ENCODE measurements around the gene MYO5B.
"Not testable (repeated sequence)": the region's sequence is repeated elsewhere in the genome, so short reads cannot be mapped to it uniquely, and the experiment has no call there.

Gene MYO5B

DNA sequence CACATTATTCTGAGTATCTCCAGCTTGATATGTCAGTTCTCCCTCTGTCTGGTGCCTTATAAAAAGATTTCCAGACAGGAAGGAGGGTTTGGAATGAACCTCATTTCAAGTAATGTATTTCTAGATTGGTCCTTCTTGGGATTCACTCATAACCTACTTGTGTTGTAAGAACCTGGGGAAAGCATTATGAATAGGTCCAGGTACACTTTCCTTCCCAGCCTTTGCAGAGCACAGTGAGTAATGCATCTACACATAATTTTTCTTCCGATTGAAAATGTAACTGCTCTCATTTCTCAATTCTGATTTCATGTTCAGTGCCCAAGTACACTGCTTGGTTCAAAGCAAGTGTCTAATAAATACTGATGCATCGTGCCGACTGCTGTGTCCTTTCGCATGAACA, 356.6 kb downstream of the MYO5B start:
- DNase-seq (ENCODE audit: low spot score) (no peak), FAIRE-seq (no peak)

- DNase-seq (ENCODE audit: low spot score) = no peak
- FAIRE-seq = no peak
Measured at GRCh38 chr18:49837889-49838288, 357.1 kb downstream of the MYO5B start.

DNA sequence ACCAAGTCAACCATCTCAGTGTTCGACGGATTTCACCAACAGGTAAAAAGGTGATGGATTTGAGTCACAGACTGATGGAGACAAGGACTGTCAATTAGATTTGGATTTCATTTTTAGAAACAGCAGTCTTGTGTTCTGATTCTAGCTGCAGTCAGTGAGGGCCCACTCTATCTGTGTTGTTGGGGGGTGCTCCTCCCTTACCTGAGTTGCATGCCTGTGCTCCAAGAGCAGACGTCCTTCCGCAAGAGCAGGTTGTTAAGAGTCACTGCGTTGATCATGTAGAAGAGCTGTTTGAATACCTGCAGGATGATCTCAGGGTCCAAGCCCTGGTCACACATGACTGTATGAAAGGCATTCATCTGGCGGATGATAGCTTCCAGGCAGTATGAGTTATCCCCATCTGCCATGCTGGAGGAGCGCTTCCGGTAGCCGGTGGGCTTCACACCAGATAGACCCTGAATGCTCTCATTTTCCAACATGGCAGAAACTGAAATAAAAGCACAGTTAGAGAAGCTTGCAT, 357.6 kb downstream of the MYO5B start:
- DNase-seq (ENCODE audit: low spot score); FAIRE-seq: not testable (repeated sequence)

DNA sequence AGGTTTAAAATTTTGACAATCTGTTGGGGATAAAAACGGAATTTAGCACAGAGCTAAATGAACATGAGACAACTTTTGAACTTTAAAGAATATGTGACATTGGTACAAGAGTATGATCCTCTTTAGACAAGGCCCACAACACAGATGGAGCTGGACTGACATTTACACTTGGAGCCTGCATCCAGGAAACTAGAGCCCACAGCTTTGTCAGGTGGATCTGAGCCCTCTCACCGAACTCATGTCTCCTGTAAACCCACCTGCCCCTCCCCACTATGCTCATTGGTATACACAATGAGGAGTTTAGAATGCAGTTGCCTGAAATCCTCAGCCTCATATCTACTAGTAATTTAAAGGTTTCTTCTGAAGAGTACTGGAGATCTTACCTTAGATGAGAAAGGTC, 359.5 kb downstream of the MYO5B start:
- no peak for FAIRE-seq
- DNase-seq (ENCODE audit: low spot score) = no peak

DNA sequence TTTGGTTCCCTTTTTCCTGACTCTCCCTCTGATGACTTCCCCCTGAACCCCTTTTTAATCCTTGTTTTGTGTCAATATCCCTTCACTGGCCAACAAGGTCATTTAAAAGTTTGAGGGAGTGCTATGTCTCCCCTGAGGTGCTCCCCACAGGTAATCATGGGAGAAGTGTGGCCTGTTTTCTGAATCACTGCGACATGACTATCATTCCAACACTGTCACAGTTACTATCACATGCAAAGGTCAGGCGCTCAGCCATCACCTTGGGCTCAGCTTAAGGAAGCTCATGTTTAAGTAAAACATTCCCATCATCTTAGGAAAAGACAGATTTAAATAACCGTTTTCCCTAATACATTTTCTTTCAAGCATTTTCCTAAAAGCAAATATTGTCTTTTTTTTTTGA, 360.7 kb downstream of the MYO5B start:
- DNase-seq (ENCODE audit: low spot score) = no peak
- no peak for FAIRE-seq

DNA sequence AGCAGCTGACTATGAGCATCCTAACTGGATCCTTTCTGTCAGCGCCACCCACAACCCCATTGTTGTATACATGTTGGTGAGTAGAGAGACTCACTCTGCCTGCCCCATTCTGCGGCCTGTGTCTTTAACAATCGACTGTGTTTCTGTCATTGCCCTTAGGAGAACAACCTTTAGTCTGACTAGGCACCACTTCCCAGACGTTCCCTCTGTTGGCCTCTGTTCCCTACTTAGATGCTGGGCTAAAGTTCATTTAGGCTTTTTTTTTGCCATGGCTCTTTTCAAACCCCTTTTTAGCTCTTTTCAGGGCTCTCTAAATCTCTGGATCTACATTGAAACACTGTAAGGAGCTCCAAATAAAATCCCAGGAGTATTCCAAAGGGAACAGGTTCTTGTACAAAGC, 361.1 kb downstream of the MYO5B start:
- no peak for DNase-seq (ENCODE audit: low spot score)
- FAIRE-seq = no peak

- FAIRE-seq (no peak), DNase-seq (ENCODE audit: low spot score) (no peak)
Measured at GRCh38 chr18:49832221-49832647, 362.7 kb downstream of the MYO5B start.

DNA sequence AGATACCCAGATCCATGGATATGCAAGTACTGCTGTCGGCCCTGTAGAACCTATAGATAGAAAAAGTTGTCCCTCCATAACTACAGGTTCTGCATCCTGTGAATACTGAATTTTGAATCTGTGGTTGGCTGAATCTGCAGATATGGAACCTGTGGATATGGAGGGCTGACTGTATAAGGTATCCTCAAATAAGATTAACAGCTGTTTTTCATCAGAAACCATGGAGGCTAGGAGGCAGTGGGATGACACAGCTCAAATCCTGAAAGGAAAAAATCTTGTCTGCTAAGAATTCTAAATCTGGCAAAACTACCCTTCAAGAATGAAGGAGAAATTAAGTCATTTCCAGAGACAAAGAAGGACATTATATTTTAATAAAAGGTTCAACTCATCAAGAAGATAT, 367.0 kb downstream of the MYO5B start:
- DNase-seq (ENCODE audit: low spot score) (no peak), FAIRE-seq (no peak)

DNA sequence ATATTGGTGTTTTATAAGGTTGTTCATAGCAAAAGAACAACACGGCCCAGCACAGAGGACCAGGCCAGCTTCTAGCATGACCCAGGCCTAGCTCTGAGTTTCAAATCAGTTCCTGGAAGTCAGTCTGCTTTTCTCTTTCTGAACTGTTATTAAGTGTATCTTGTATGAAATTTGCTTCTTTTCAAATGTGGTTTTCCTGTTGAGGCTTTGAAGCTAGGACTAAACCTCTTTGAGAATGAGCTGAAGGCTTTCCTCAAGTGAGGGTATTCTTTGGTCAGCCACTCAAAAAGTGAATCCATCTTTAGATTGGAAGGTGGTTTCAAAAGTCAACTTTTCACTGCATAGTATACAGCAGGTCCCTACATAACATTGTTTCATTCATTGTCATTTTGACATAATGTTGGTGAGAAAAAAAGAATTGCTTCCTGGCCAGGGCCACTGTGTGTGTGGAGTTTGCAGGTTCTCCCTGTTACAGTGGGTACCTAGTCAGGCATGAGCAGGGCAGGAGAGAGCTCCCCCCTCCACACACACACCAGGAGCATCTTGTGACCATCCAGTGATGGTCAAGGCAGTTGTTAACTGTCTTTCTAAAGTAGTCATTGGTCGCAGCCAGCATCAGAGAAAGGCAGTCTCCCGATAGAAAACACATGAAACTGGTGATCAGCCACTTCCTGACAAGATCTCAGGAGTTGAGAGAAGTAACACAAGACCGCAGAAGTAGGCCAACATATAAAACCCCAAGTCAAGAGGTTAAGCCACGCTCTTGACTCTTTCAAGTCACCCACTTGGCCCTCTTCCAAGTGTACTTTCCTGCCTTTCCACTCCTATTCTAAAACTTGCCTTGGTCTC, 374.9 kb downstream of the MYO5B start:
- no peak for FAIRE-seq
- no peak for DNase-seq (ENCODE audit: low spot score)

- FAIRE-seq (no peak), DNase-seq (ENCODE audit: low spot score) (no peak)
Measured at GRCh38 chr18:49819071-49819662, 375.8 kb downstream of the MYO5B start.

DNA sequence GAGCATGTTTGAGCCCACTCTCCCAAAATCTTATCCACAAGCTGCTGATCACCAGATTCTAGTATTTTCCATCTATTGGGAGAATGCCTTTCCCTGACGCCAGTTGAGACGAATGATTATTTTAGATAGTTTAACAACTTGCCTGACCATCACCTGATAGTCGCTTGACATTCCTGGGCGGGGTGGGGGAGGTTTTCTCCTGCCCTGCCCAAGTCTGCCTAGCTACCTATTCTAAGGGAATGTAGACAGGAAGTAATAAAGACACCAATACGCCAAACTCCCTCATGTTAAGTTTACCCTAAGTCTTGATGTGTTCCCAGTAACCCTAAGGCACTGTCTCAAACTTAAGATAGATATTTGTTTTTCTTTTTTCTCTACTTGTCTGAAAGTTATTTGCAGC, 377.0 kb downstream of the MYO5B start:
- DNase-seq (ENCODE audit: low spot score) = no peak
- no peak for FAIRE-seq

- FAIRE-seq (no peak), DNase-seq (ENCODE audit: low spot score) (no peak)
Measured at GRCh38 chr18:49815927-49816326, 379.0 kb downstream of the MYO5B start.

- peak; percentile 12 for DNase-seq (ENCODE audit: low spot score)
- FAIRE-seq = no peak
Measured at GRCh38 chr18:49814147-49814499, 380.8 kb downstream of the MYO5B start.

DNA sequence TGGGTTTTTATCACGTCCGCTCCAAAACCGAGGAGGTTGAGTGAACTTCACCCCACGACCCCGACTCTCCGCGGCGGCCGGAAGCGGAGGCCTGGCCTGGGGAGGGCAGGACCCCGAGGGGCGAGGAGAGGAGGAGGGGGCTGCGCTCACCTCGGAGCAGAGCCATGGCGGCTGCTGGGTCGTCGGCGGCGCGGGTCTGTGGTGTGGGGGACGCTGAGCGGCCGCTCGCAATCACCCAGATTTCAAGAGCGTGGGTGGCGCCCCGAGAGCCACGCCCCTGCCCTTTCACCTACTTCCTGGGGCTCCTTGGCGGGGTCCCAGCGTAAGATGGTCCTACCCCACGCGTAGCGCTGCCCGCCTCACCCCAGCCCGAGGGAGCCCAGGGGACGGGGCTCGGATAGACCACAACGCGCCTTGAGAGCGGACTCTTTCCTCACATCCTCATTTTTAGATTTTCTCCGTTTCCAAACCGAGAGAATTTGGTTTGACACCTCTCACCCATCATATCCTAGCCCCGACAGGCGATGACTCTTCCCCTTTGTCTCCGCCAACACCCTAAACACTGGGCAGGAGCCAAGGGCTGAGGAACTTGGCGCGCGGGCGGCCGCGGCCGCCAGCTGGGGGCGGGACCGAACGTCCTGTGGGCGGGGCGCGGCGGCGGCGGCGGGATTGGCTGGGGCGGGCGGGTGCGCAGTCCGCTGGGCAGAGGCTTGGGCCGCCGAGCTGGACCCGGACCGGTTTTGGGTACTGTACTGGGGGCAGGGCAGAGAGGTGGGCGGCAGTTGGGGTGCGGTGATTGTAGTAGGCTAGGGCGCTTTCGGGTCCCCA, 381.4 kb downstream of the MYO5B start, which contains the start of gene ACAA2:
TSS of gene ACAA2 (minus strand) at position 215 of the 828 bp plus-strand sequence. CDS start at position 166, 49 bp downstream.
- DNase-seq (ENCODE audit: low spot score) = peak; percentile 81
- peak; percentile 52 for FAIRE-seq

- no peak for FAIRE-seq
Measured at GRCh38 chr18:49813069-49813318, 382.0 kb downstream of the MYO5B start.

DNA sequence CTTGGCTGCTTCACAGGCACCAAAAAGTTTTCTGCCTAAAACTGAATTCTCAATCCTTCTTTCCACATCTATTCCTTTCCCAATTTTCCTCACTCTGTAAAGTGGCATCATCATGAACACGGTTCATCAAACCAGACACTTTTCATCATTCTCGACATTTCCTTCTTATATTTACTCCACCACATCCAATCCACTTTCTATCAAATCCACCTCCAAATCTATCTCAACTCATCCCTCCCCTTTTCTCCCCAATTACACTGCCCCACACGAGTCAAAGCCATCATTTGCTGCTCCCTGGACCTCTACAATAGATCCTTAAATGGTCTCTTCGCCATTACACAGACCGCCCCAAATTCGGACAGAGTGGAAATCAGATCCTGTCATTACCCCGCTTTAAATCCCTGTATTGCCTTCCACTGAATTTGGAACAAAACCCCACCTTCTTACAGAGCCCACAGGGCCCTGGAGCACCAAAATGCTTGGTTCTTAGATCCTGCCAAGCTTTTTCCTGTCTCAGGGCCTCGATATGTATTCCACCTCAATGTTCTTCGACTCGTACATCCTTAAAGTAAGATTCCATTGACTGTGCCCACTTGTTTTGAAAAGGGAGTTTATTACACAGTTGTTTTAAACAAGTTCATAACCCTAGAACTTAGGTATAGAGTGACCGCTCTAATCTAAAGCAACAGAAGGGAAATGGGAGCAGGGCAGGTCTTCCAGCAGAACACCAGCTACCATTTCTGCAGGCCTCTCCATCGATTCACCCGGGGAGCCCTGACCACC, 382.5 kb downstream of the MYO5B start:
- DNase-seq (ENCODE audit: low spot score) (no peak), FAIRE-seq (no peak)

More at GRCh38 chr18:49813069-49813318, 382.0 kb downstream of the MYO5B start:
- DNase-seq (ENCODE audit: low spot score) = peak; percentile 16

DNA sequence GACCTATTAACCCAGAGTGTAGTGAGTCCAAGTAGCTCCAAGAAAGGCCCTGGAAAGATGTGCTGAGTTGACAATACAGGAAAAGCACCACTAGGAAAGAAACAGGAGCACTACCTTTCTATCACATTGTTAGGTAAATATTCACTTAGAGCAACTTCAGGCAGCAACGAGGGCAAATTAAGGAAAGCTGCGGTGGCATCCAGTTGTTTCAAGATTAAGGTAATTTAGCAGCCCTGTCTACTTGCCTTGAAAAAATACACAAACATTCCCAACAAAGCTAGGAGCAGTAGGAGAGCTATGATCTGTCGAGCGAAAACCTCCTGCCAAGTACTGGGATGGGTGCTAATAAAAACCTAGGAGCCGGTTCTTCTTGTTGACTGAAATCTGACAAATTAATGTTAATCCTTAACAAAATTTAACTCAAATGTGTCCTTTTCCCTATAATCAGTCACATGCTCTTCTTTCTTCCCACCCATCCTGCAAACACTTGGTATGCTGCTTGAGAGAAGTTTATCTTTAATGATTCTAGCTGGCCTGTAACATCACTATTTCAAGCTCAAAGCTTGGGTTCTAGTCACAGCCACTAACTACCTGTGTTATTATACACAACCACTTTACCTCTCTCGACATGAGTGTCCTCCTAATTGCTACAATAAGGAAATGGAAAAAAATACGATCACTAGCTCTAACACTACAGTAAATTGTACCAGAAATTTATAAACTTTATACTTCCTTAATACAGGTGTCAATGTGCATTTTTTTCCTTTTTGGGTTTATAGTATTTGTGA, 383.6 kb downstream of the MYO5B start:
- FAIRE-seq = no peak
- no peak for DNase-seq (ENCODE audit: low spot score)

DNA sequence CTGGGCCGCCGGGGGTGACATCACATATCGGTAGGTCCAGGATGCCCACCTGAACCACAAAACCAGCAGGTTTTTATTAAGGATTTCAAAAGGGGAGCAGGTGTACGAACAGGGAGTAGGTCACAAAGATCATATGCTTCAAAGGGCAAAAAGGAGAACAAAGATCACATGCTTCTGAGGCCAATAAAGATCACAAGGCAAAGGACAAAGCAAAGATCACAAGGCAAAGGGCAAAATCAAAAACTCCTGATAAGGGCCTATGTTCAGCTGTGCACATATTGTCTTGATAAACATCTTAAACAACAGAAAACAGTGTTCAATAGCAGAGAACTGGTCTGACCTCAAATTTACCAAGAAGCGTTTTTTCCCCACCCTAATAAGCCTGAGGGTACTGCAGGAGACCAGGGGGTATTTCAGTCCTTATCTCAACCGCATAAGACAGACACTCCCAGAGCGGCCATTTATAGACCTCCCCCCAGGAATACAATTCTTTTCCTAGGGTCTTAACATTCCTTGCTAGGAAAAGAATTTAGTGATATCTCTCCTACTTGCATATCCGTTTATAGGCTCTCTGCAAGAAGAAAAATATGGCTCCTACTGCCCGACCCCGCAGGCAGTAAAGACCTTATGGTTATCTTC, 386.3 kb downstream of the MYO5B start:
- not testable (repeated sequence) for FAIRE-seq; DNase-seq (ENCODE audit: low spot score)

DNA sequence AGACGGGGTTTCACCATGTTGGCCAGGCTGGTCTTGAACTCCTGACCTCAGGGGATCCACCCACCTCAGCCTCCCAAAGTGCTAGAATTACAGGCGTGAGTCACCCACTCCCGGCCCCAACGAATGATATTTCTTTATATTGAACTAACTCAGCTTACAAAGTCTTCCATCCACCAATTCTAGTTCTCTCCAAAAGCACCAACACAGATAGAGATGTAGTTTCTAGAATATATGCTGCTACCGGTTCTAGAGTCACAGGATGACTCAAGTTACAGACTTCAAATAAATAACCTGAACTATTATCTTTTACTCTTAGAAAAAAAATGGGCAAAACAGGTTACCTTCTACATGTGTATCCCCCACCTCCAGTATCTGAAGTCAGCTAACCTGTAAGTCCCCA, 390.9 kb downstream of the MYO5B start:
- FAIRE-seq = no peak
- DNase-seq (ENCODE audit: low spot score) = no peak

GRCh38 chr18:49802623-49803022, 392.3 kb downstream of the MYO5B start:
- no peak for DNase-seq (ENCODE audit: low spot score)
- no peak for FAIRE-seq

All from urothelium cell line (cell line).